HG03439 (cell line): ENCODE data around the gene FAM240B.

Experiments
- ATAC-seq: cut with Tn5 transposase; IDR thresholded peaks from one replicate; pipeline ENCODE4 v1.9.1; 2021; ENCODE audit warnings: mild to moderate bottlenecking, moderate library complexity; ENCODE audit not compliant: unreplicated experiment

The FAM240B gene

GRCh38 chr9:38720083-38720745, at the start of gene FAM240B:
FAM240B (minus strand) TSS chr9:38720133; CDS start chr9:38703999, 16,134 bp downstream.
- no peak for ATAC-seq

- no peak for ATAC-seq
Measured at GRCh38 chr9:38768351-38768761, 48.4 kb upstream of the FAM240B start.

DNA sequence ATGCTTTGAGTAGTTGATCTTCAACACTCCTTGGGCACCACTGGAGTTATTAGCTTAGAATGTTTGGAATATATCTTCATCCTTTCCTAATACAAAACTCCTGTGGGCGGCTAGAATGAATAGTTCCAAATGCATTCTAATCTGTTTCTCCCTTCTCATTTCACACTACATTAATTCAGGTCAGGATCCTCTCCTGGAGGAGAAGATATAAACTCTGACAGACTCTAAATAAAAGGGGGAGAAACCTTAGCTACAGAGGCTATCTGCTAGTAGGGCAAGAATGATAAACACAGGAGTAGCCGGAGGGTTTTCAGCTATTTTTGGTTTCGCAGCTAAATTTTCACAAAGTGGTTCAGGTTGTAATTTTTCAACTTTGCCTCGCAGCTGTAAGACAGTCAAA, 45.2 kb upstream of the FAM240B start:
- ATAC-seq: no peak

GRCh38 chr9:38761999-38762398, 42.1 kb upstream of the FAM240B start:
- ATAC-seq: no peak

- no peak for ATAC-seq
Measured at GRCh38 chr9:38761339-38761738, 41.4 kb upstream of the FAM240B start.

DNA sequence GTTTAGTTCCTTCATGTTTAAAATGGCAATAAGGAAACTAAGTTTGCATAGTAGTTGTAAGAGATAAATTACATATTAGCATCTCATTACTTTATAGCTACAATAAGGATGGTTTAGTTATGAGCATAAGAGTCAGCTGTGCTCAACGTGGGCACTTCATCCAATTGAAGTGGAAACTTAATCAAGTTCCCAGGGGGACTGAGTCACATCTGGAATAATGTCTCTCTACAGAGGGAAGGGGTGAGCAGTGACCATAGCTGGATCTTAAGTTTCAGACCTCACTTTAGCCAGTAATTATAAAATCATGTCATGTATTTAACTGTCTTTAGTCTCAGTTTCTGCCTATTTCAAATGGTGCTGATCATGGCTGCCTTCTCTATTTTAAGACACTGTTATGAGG, 36.8 kb upstream of the FAM240B start:
- ATAC-seq: no peak

DNA sequence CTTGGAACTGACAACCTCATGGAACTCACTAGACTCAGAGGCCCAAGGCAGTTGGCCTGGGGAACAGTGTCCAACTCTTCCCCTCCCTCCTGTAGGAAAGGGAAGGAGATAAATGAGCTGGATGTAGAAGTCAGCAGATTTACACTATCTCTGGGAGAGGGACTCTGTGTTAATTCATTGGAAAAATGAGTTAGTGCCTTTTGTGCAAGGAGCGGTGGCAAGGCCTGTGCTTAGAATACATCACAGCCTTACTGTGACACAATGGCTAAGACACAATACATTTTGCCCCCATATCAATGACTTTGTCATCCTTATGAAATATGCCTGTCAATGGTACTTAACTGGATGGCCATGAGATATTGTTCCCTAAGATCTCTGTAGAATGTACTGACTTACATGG, 28.0 kb upstream of the FAM240B start:
- ATAC-seq: no peak

DNA sequence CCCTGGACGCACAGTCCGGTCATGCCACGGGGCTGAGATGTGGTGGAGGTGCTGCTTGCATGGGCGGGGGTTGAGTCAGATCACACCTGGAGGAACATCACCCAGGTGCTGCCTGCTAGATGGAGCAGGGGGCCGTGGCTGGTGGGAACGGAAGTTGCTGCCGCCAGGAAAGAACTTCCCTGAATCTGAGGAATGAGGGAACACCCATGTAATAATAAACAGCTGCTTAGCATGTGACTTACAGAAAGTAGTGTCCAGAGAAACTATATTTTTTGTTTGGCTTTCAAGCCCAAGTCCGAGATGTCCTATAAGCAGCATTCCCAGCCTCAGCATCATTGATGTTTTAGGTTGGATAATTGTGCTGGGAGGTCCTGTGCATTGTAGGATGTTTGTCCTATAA, 27.1 kb upstream of the FAM240B start:
- no peak for ATAC-seq

DNA sequence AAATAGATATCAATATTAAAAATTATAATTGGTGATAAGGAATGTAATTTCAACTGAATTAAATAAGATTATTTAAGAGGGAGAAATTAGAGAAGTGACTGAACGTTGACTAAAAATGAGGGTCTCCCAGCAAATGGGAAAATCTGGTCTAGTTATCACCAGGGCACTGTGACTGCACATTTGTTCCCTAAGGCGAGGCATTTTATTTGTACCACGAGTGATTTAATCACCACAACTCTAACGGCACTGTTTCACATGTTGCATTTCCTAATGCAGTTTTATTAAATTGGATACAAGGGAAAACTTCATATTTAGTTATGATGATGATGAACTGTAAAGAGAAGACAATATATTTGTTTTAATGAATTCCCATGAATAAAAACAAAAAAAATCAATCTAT, 26.4 kb upstream of the FAM240B start:
- ATAC-seq: no peak

- no peak for ATAC-seq
Measured at GRCh38 chr9:38744484-38744883, 24.6 kb upstream of the FAM240B start.

DNA sequence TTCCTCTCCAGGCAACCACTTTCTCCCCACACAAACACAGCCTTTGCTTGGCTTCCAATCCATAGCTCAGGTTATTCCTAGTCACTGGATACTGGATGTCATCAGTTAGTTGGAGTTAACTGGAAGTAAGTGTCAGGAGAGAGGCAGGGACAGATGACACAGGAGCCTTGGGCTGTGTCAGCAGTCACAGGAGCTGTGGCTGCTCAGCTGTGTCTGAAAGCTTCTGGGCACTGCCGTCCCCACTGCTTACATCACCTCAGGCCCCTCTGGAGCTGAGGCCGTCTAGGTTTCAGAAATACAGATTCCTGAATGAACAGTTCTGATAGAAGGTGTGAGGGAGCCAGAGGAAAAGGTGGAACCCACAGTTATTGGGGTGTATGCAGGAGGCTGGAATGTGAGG, 17.3 kb upstream of the FAM240B start:
- ATAC-seq: no peak

DNA sequence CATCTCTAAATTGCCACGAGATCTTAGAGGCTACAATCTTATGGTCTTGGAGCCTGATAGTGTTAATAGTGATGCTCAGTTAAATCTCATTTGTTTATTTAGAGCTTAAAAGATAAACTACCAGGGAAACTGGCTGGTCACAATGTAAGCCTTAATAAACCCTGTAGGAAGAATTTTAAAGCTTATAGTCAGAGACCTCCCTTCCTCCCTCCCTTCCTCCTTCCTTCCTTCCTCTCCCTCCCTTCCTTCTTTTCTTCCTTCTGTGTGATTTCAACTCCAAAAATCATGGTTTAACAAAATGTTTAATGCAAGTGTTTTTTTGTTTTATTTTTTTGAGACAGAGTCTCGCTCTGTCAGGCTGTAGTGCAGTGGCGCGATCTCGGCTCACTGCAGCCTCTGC, 14.9 kb upstream of the FAM240B start:
- no peak for ATAC-seq

GRCh38 chr9:38733503-38733902, 13.6 kb upstream of the FAM240B start:
- ATAC-seq: no peak

DNA sequence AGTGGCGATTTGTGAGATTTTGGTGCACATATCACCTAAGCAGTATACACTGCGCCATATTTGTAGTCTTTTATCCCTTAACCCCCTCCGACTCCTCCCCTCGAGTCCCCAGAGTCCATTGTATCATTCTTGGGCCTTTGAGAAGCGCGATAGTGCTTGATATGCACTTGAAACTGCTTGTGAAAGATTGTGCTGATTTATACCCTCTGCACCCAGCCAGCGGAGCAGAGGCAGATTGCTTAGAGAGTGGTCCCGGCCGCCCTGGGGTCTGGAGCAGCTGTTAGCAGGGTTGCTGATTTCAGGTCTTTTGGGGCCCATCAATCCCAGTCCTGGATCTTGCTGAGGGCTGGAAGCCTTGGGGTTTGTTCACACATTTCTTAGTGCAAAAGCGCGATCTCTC, 13.0 kb upstream of the FAM240B start:
- no peak for ATAC-seq

GRCh38 chr9:38727497-38728001, 7.6 kb upstream of the FAM240B start:
- no peak for ATAC-seq

DNA sequence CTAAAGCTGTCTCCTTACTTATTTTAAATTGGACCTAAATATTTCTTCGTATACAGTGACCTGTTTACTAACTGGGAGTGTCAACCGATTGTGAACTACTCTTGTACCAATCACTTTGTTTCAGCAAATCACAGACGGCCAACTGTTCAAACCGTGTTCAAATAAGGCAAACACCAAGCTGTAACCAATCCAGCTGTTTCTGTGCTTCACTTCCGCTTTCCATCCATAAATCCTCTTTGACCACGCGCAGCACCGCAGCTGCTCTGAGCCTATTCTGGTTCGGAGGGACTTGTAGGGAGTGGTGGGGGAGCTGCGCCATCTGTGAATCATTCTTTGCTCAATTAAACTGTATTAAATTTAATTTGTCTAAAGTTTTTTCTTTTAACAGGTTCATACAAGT, 4.8 kb upstream of the FAM240B start:
- ATAC-seq: no peak

- ATAC-seq: no peak
Measured at GRCh38 chr9:38718148-38718547, 1.8 kb downstream of the FAM240B start.

DNA sequence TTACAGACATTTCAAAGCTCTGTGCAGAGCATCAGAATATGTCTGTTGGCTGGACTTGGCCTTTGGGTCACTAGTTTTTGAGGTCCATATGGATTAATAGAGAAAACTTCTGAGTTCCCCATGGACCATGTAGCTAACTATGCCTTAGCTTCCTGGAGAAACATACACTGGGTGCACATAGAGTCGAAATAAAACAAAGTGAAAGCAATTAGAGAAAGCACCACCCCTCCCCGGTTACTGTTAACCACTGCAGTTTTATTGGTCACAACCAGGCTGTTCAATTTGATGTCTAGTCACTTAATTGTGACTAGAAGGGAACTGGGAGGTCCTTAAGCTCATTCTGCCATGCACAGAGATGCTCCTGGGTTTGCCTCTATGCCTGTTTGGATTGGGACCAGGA, 4.2 kb downstream of the FAM240B start:
- ATAC-seq: no peak

- ATAC-seq: no peak
Measured at GRCh38 chr9:38713426-38713825, 6.5 kb downstream of the FAM240B start.

DNA sequence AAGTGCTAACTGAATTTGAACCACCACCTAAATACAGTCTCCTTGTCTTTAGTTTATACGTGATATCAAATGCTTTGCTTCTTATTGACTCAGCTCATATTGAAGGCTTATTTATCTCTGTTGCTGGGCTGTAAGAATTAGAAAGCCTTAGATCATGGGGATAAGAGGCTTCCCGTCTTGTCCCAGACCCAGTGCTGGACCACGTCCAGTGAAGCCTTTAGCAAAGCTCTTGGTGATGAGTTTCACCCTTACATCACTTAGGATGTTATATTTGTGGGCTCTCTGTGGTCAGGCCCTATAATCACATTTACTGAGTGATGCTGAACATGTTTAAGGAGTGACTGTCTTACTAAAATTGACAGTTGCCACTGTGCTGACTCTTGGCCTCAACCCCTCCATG, 11.2 kb downstream of the FAM240B start:
- ATAC-seq: no peak

- ATAC-seq: no peak
Measured at GRCh38 chr9:38707885-38708637, 11.9 kb downstream of the FAM240B start.

DNA sequence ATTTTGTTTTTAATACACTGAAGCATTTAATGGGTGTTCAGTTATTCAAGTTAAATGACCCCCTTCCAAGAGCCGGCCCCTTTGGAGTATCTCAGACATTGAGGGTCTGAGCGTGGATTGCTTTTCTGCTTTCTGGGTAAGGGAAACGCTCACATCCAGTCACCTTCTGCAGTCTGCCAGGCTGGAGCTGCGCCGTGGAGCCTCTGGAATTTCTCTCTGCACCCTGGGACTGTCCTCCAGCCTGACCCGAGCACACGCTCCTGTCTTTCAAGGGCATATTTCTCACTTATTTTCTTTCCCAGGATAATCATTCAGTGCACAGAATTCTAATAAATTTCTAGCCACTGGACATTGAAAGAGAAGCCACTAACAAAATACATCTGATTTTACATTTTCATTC, 13.4 kb downstream of the FAM240B start:
- ATAC-seq: no peak
